ENCODE measurements around the gene REN.

REN gene

GRCh38 chr1:204198348-204199340 lies 32.5 kb upstream of the REN start:
- Mint-ChIP-seq H3K9me3 (no peaks in the 10 kb centered on the region), H3K27me3 (peaks cover 24 to 38% of the 10 kb centered on the region in 2 donors), H3K36me3 (ENCODE audit: insufficient read depth) (no peaks in the 10 kb centered on the region), H3K4me3 (peak overlapping the region in 1 of 2 donors; percentile 17), H3K27ac (peak overlapping the region in 1 of 2 donors; percentile 7), H3K4me1 (ENCODE audit: low read depth in 2 of 2) (peaks cover 0 to 20% of the 10 kb centered on the region in 2 donors)
- DNase-seq: no peak
- peak; percentile 63 for ATAC-seq (replicated peaks)

GRCh38 chr1:204197068-204197467 lies 30.9 kb upstream of the REN start:
- DNase-seq (no peak), ATAC-seq (replicated peaks) (peak; percentile 19)
- Mint-ChIP-seq H3K4me1 (ENCODE audit: low read depth in 2 of 2) (peaks cover 0 to 20% of the 10 kb centered on the region in 2 donors), H3K4me3 (no peak overlapping the region), H3K27ac (no peak overlapping the region), H3K9me3 (no peaks in the 10 kb centered on the region), H3K27me3 (peaks cover 28 to 29% of the 10 kb centered on the region in 2 donors), H3K36me3 (ENCODE audit: insufficient read depth) (no peaks in the 10 kb centered on the region)

GRCh38 chr1:204196068-204196795 lies 30.1 kb upstream of the REN start, which contains the start of gene KISS1:
Gene KISS1 (minus strand): TSS chr1:204196491. CDS start chr1:204192876, 3,615 bp downstream.
- no peaks in the 10 kb centered on the region for H3K36me3 Mint-ChIP-seq (ENCODE audit: insufficient read depth)
- H3K9me3 Mint-ChIP-seq: no peaks in the 10 kb centered on the region
- H3K4me3 Mint-ChIP-seq: peak within 1 kb of the TSS in 1 of 2 donors; percentile 28
- peaks cover 21 to 24% of the 10 kb centered on the region in 2 donors for H3K27me3 Mint-ChIP-seq
- ATAC-seq (replicated peaks) (no peak), DNase-seq (no peak)
- H3K4me1 Mint-ChIP-seq (ENCODE audit: low read depth in 2 of 2): peaks cover 0 to 21% of the 10 kb centered on the region in 2 donors
- H3K27ac Mint-ChIP-seq: peak within 1 kb of the TSS in 1 of 2 donors; percentile 27

GRCh38 chr1:204194771-204195170 lies 28.6 kb upstream of the REN start:
- DNase-seq (no peak), ATAC-seq (replicated peaks) (no peak)
- no peak overlapping the region for H3K27ac Mint-ChIP-seq
- no peaks in the 10 kb centered on the region for H3K9me3 Mint-ChIP-seq
- peaks cover 0 to 24% of the 10 kb centered on the region in 2 donors for H3K4me1 Mint-ChIP-seq (ENCODE audit: low read depth in 2 of 2)
- no peaks in the 10 kb centered on the region for H3K36me3 Mint-ChIP-seq (ENCODE audit: insufficient read depth)
- no peak overlapping the region for H3K4me3 Mint-ChIP-seq
- peaks cover 18 to 21% of the 10 kb centered on the region in 2 donors for H3K27me3 Mint-ChIP-seq

- peaks cover 25 to 28% of the 10 kb centered on the region in 2 donors for H3K27me3 Mint-ChIP-seq
- peaks cover 5% of the 10 kb centered on the region for H3K36me3 Mint-ChIP-seq (ENCODE audit: insufficient read depth)
- H3K9me3 Mint-ChIP-seq: no peaks in the 10 kb centered on the region
- H3K27ac Mint-ChIP-seq: no peak overlapping the region
- DNase-seq: no peak
- no peak overlapping the region for H3K4me3 Mint-ChIP-seq
- ATAC-seq (replicated peaks): no peak
- peaks cover 0 to 29% of the 10 kb centered on the region in 2 donors for H3K4me1 Mint-ChIP-seq (ENCODE audit: low read depth in 2 of 2)
Measured at GRCh38 chr1:204194080-204194479, 27.9 kb upstream of the REN start.

GRCh38 chr1:204192589-204193352 lies 26.6 kb upstream of the REN start:
- H3K36me3 Mint-ChIP-seq (ENCODE audit: insufficient read depth): peaks cover 6% of the 10 kb centered on the region

GRCh38 chr1:204192046-204192445 lies 25.9 kb upstream of the REN start:
- DNase-seq (no peak), ATAC-seq (replicated peaks) (no peak)
- peaks cover 37 to 48% of the 10 kb centered on the region in 2 donors for H3K27me3 Mint-ChIP-seq
- peaks cover 6% of the 10 kb centered on the region for H3K36me3 Mint-ChIP-seq (ENCODE audit: insufficient read depth)
- H3K27ac Mint-ChIP-seq: no peak overlapping the region
- peaks cover 0 to 33% of the 10 kb centered on the region in 2 donors for H3K4me1 Mint-ChIP-seq (ENCODE audit: low read depth in 2 of 2)
- H3K4me3 Mint-ChIP-seq: no peak overlapping the region
- H3K9me3 Mint-ChIP-seq: no peaks in the 10 kb centered on the region

More at GRCh38 chr1:204192589-204193352, 26.6 kb upstream of the REN start:
- H3K9me3 Mint-ChIP-seq: no peaks in the 10 kb centered on the region
- H3K4me3 Mint-ChIP-seq: no peak overlapping the region
- H3K27me3 Mint-ChIP-seq: peaks cover 30 to 41% of the 10 kb centered on the region in 2 donors
- H3K27ac Mint-ChIP-seq: no peak overlapping the region
- ATAC-seq (replicated peaks): no peak
- H3K4me1 Mint-ChIP-seq (ENCODE audit: low read depth in 2 of 2): peaks cover 0 to 27% of the 10 kb centered on the region in 2 donors
- DNase-seq: no peak

GRCh38 chr1:204191456-204191855 lies 25.3 kb upstream of the REN start:
- H3K4me3 Mint-ChIP-seq: no peak overlapping the region

GRCh38 chr1:204190212-204191211 lies 24.4 kb upstream of the REN start:
- Mint-ChIP-seq H3K27me3 (peaks cover 44 to 54% of the 10 kb centered on the region in 2 donors), H3K4me3 (peak overlapping the region; percentile 48 to 57), H3K27ac (peak overlapping the region in 1 of 2 donors; percentile 88), H3K4me1 (ENCODE audit: low read depth in 2 of 2) (peaks cover 0 to 31% of the 10 kb centered on the region in 2 donors), H3K36me3 (ENCODE audit: insufficient read depth) (peaks cover 6% of the 10 kb centered on the region), H3K9me3 (no peaks in the 10 kb centered on the region)
- ATAC-seq (replicated peaks): peak; percentile 72
- peak in 2 of 3 experiments; percentile 45 to 50 for DNase-seq

More at GRCh38 chr1:204191456-204191855, 25.3 kb upstream of the REN start:
- DNase-seq (no peak), ATAC-seq (replicated peaks) (no peak)
- no peak overlapping the region for H3K27ac Mint-ChIP-seq
- H3K27me3 Mint-ChIP-seq: peaks cover 43 to 54% of the 10 kb centered on the region in 2 donors
- H3K36me3 Mint-ChIP-seq (ENCODE audit: insufficient read depth): peaks cover 6% of the 10 kb centered on the region
- no peaks in the 10 kb centered on the region for H3K9me3 Mint-ChIP-seq
- H3K4me1 Mint-ChIP-seq (ENCODE audit: low read depth in 2 of 2): peaks cover 0 to 31% of the 10 kb centered on the region in 2 donors

GRCh38 chr1:204188959-204189639 lies 23.0 kb upstream of the REN start:
- ATAC-seq (replicated peaks): peak; percentile 65
- Mint-ChIP-seq H3K4me1 (ENCODE audit: low read depth in 2 of 2) (peaks cover 0 to 21% of the 10 kb centered on the region in 2 donors), H3K36me3 (ENCODE audit: insufficient read depth) (peaks cover 6% of the 10 kb centered on the region), H3K27me3 (peaks cover 44 to 54% of the 10 kb centered on the region in 2 donors), H3K27ac (peak overlapping the region in 1 of 2 donors; percentile 88), H3K9me3 (no peaks in the 10 kb centered on the region), H3K4me3 (peak overlapping the region in 1 of 2 donors; percentile 48)
- DNase-seq: peak in 1 of 3 experiments; percentile 17

- no peak for ATAC-seq (replicated peaks)
- H3K27ac Mint-ChIP-seq: no peak overlapping the region
Measured at GRCh38 chr1:204186597-204186996, 20.5 kb upstream of the REN start.

More at GRCh38 chr1:204186597-204186996, 20.5 kb upstream of the REN start:
- no peaks in the 10 kb centered on the region for H3K9me3 Mint-ChIP-seq
- H3K4me1 Mint-ChIP-seq (ENCODE audit: low read depth in 2 of 2): peaks cover 0 to 21% of the 10 kb centered on the region in 2 donors
- peaks cover 36 to 38% of the 10 kb centered on the region in 2 donors for H3K27me3 Mint-ChIP-seq
- H3K36me3 Mint-ChIP-seq (ENCODE audit: insufficient read depth): peaks cover 6% of the 10 kb centered on the region
- no peak for DNase-seq
- no peak overlapping the region for H3K4me3 Mint-ChIP-seq

All from effector memory CD8-positive, alpha-beta T cell (primary cell).